SK-N-SH (cell line): ENCODE measurements around the gene EEF1G. TPM values are rescaled to one million over a fixed set of nuclear protein-coding genes. Genes with fewer than 3 reads are reported as not detected.
A peak's percentile ranks its signal among the peaks of the same experiment; 100 is the strongest.

Source experiments
- CTCF ChIA-PET: fragments of 300-600, 350-600 bp; formaldehyde crosslinking; extraction: SDS; loops from one replicate; lab custom pipeline; 2021; lab: Yijun Ruan, JAX
- POLR2A ChIA-PET: fragments of 350-600 bp; sonication (Branson Sonifier 250); formaldehyde crosslinking; extraction: SDS; loops from one replicate; lab custom pipeline; 2020; ENCODE audit warnings: antibody characterized with exemption, inconsistent platforms; lab: Yijun Ruan, JAX
- DNase-seq: peaks from one replicate; pipeline ENCODE4 v3.0.0; 2012
- H2AFZ ChIP-seq: fragments of 200-600 bp; sonication (generic); 2 replicates; pipeline ENCODE4 v1.8.1; 2016; ENCODE audit warnings: antibody characterized with exemption, mild to moderate bottlenecking, low read depth
- H3F3A ChIP-seq: fragments of 200-600 bp; sonication (generic); replicated peaks from 2 replicates; pipeline ENCODE3; 2016; ENCODE audit warnings: antibody characterized with exemption, mild to moderate bottlenecking; ENCODE audit not compliant: insufficient read depth
- H3K27ac ChIP-seq, 2 experiments: fragments of 200-500 bp in 1 of 2; fragments of 200-600 bp in 1 of 2; sonication (Bioruptor generic) in 1 of 2; sonication (generic), shearing (Covaris generic) in 1 of 2; 2 replicates each; pipeline versions ENCODE4 v1.5.1 to v1.6.1; 2014 to 2016; ENCODE audit warnings: low read depth in 2 of 2, inconsistent platforms in 1 of 2, low read length in 1 of 2, mild to moderate bottlenecking in 1 of 2, mixed read lengths in 1 of 2
- H3K27me3 ChIP-seq: fragments of 200-600 bp; sonication (generic), shearing (Covaris generic); 2 replicates; pipeline ENCODE4 v1.6.1; 2016; ENCODE audit warnings: mixed run types; ENCODE audit not compliant: insufficient read depth
- H3K36me3 ChIP-seq, 2 experiments: fragments of 200-500 bp in 1 of 2; fragments of 200-600 bp in 1 of 2; sonication (Bioruptor generic) in 1 of 2; sonication (generic) in 1 of 2; replicated peaks in 1 of 2; 2 replicates each; pipeline versions ENCODE3 to v1.5.1; 2014 to 2016; ENCODE audit warnings: low read length in 1 of 2, mild to moderate bottlenecking in 1 of 2; ENCODE audit not compliant: insufficient read depth in 2 of 2, control insufficient read depth in 1 of 2
- H3K4me1 ChIP-seq, 2 experiments: fragments of 200-500 bp in 1 of 2; fragments of 200-600 bp in 1 of 2; sonication (Bioruptor generic) in 1 of 2; sonication (generic), shearing (Covaris generic) in 1 of 2; 2 replicates each; pipeline versions ENCODE4 v1.5.1 to v1.6.1; 2014 to 2016; ENCODE audit warnings: low read depth in 1 of 2, low read length in 1 of 2, mixed run types in 1 of 2; ENCODE audit not compliant: insufficient read depth in 2 of 2, control insufficient read depth in 1 of 2
- H3K4me2 ChIP-seq: fragments of 200-600 bp; sonication (generic), shearing (Covaris generic); 2 replicates; pipeline ENCODE4 v1.6.1; 2017; ENCODE audit warnings: mixed run types
- H3K4me3 ChIP-seq, 2 experiments: fragments of 200-500 bp in 1 of 2; fragments of 200-600 bp in 1 of 2; sonication (Bioruptor generic) in 1 of 2; sonication (generic), shearing (Covaris generic) in 1 of 2; 2 replicates each; pipeline versions ENCODE4 v1.5.1 to v1.8.1; 2014 to 2016; ENCODE audit warnings: low read depth in 2 of 2, inconsistent platforms in 1 of 2, low read length in 1 of 2, mild to moderate bottlenecking in 1 of 2, mixed read lengths in 1 of 2, moderate library complexity in 1 of 2
- H3K79me2 ChIP-seq: fragments of 200-600 bp; sonication (generic); 2 replicates; pipeline ENCODE4 v1.8.1; 2017; ENCODE audit warnings: mild to moderate bottlenecking; ENCODE audit not compliant: insufficient read depth
- H3K9ac ChIP-seq: fragments of 200-600 bp; sonication (generic); 2 replicates; pipeline ENCODE4 v1.6.1; 2017; ENCODE audit warnings: mixed run types
- H3K9me2 ChIP-seq: fragments of 200-600 bp; sonication (generic); 2 replicates; pipeline ENCODE4 v1.6.1; 2017; ENCODE audit warnings: mixed run types
- H3K9me3 ChIP-seq: fragments of 200-600 bp; sonication (generic); 2 replicates; pipeline ENCODE4 v1.6.1; 2017; ENCODE audit warnings: mixed run types, mild to moderate bottlenecking, moderate library complexity
- H4K20me1 ChIP-seq: fragments of 200-600 bp; sonication (generic); 2 replicates; pipeline ENCODE4 v1.6.1; 2017; ENCODE audit warnings: mild to moderate bottlenecking, mixed run types; ENCODE audit not compliant: insufficient read depth
- EP300 ChIP-seq, 2 experiments: IDR thresholded peaks; 2 replicates each; pipeline versions ENCODE4 v1.4.0 to v1.6.1; 2012; ENCODE audit warnings: borderline replicate concordance in 1 of 2, low read depth in 1 of 2, low read length in 1 of 2
- EZH2phosphoT487 ChIP-seq: fragments of 200-600 bp; sonication (generic); IDR thresholded peaks from 2 replicates; pipeline ENCODE4 v1.6.1; 2017; ENCODE audit warnings: low read depth, mixed run types, mild to moderate bottlenecking, antibody characterized with exemption, moderate library complexity, borderline replicate concordance
- GABPA ChIP-seq: IDR thresholded peaks from 2 replicates; pipeline ENCODE4 v1.4.0; 2012; ENCODE audit warnings: low read depth, mild to moderate bottlenecking
- GATA2 ChIP-seq: sonication (generic); formaldehyde crosslinking; IDR thresholded peaks from 2 replicates; pipeline ENCODE4 v1.5.0; 2020; ENCODE audit warnings: mild to moderate bottlenecking, missing genetic modification reagents
- JUND ChIP-seq: IDR thresholded peaks from 2 replicates; pipeline ENCODE4 v1.4.0; 2012
- MEF2A ChIP-seq: IDR thresholded peaks from 2 replicates; pipeline ENCODE4 v1.4.0; 2012; ENCODE audit warnings: low read depth, borderline replicate concordance
- MXI1 ChIP-seq: IDR thresholded peaks from 2 replicates; pipeline ENCODE4 v1.6.1; 2012; ENCODE audit warnings: mild to moderate bottlenecking, low read depth, low read length, improper control_type of control experiment
- NRF1 ChIP-seq: IDR thresholded peaks from 2 replicates; pipeline ENCODE4 v1.6.1; 2012; ENCODE audit warnings: low read depth, mild to moderate bottlenecking, low read length
- POLR2AphosphoS5 ChIP-seq: IDR thresholded peaks from 2 replicates; pipeline ENCODE4 v1.6.1; 2012; ENCODE audit warnings: low read depth, low read length
- RCOR1 ChIP-seq: fragments of 150-350 bp; IDR thresholded peaks from 2 replicates; pipeline ENCODE4 v1.6.1; 2017; ENCODE audit warnings: antibody characterized with exemption, low read length
- RXRA ChIP-seq: IDR thresholded peaks from 2 replicates; pipeline ENCODE4 v1.4.0; 2012; ENCODE audit warnings: low read depth, mild to moderate bottlenecking, borderline replicate concordance
- SMC3 ChIP-seq: IDR thresholded peaks from 2 replicates; pipeline ENCODE4 v1.6.1; 2012; ENCODE audit warnings: low read depth, low read length, improper control_type of control experiment
- TEAD4 ChIP-seq: IDR thresholded peaks from 2 replicates; pipeline ENCODE4 v1.4.0; 2012; ENCODE audit warnings: mild to moderate bottlenecking, borderline replicate concordance; ENCODE audit not compliant: insufficient read depth
- WGBS: methylation state at CpG from one replicate; pipeline ENCODE4 v1.1.6; 2017; ENCODE audit warnings: low lambda C conversion rate; 5-methylcytosine and 5-hydroxymethylcytosine counted together
- polyA plus RNA-seq, 3 experiments: library from polyadenylated mRNA; depleted of rRNA; stranded (reverse); fragments of >200 nt; gene quantifications; 2 replicates each; pipeline ENCODE4 v1.2.3, GENCODE V29; 2012
- TF ChIP-seq, protein P1 (sequence below): IDR thresholded peaks from 2 replicates; pipeline ENCODE4; 2012
- TF ChIP-seq, protein P2 (sequence below): fragments of 150-350 bp; IDR thresholded peaks from 2 replicates; pipeline ENCODE4 v1.6.1; 2017; ENCODE audit warnings: antibody characterized with exemption, low read length, low read depth, borderline replicate concordance
- TF ChIP-seq, protein P3 (sequence below): IDR thresholded peaks from 2 replicates; pipeline ENCODE4 v1.4.0; 2012; ENCODE audit warnings: low read depth, borderline replicate concordance
- TF ChIP-seq, protein P4 (sequence below): IDR thresholded peaks from 2 replicates; pipeline ENCODE4 v1.4.0; 2012; ENCODE audit warnings: low read depth, borderline replicate concordance

EEF1G gene
- polyA plus RNA-seq, 1 of the 3 experiments (the other 2 are of a cell fraction) = 1,853 TPM

DNA sequence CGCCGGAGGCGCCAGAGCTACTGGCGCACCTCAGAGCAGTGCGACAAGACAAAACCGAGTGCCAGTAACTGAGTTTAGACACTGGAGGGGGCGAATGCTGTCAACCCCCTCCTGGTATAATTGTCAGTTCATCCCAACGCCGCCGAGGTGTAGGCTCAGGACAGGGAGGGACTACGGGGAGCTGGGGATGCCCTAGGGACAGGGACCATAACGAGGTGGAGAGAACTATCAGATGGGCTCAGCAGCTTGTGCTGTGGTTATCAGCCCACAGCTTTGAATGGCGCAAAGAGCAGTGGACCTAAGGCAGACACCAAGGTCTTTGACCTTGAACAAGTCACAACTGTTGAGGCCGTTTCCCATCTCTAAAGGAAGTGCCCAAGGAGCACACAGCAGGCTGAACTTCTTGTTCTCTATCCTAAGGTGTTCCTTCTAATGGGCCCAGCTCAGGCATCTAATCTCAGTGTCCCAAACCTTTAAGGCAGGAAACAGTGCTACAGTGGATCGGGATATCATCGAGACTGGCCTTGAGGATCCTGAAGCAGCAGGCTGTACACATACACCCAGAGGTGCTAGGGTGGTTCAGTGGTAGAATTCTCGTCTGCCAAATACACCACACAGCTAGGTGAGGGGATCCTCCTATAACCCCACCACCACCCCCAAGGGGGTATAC is 18.6 kb upstream of the EEF1G start:
- Histone ChIP-seq H3K27ac (peak overlapping the region; percentile 80 to 94), H3K79me2 (peaks cover 40% of the 10 kb centered on the region), H3K4me1 (peaks cover 13 to 17% of the 10 kb centered on the region in 2 experiments; a peak in 3 of 4 replicates), H3K4me2 (peak overlapping the region; percentile 88), H3K36me3 (peaks cover 41 to 47% of the 10 kb centered on the region in 2 experiments), H3K27me3 (no peaks in the 10 kb centered on the region), H3F3A (peaks cover 46% of the 10 kb centered on the region), H3K9ac (peak overlapping the region; percentile 56; the same call in 1 of the 2 replicates), H4K20me1 (no peaks in the 10 kb centered on the region)
- DNase-seq = no peak
- TF ChIP-seq POLR2AphosphoS5 (no peak), GATA2 (no peak), GABPA (no peak), RXRA (no peak), MEF2A (no peak), EZH2phosphoT487 (no peak), EP300 (IDR thresholded peaks at IDR 0.05; ENCODE audit: borderline replicate concordance in 1 of 2, low read depth in 1 of 2, low read length in 1 of 2) (no peak), SMC3 (0 out of 2 replicates have a peak, but pooled peaks have one; percentile 5)
- TF ChIP-seq, protein P1, sequence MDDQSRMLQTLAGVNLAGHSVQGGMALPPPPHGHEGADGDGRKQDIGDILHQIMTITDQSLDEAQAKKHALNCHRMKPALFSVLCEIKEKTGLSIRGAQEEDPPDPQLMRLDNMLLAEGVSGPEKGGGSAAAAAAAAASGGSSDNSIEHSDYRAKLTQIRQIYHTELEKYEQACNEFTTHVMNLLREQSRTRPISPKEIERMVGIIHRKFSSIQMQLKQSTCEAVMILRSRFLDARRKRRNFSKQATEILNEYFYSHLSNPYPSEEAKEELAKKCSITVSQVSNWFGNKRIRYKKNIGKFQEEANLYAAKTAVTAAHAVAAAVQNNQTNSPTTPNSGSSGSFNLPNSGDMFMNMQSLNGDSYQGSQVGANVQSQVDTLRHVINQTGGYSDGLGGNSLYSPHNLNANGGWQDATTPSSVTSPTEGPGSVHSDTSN = no peak
- TF ChIP-seq, all 33 proteins: peak for 1
- Histone ChIP-seq H3K9me3 (no peaks in the 10 kb centered on the region), H3K4me3 (peak overlapping the region; percentile 61 to 78), H3K9me2 (no peaks in the 10 kb centered on the region), H2AFZ (peak overlapping the region; percentile 52; the same call in 1 of the 2 replicates)
- CTCF ChIA-PET = interaction anchor here (0.6 to 6.2 kb wide), 19 partner anchors 9 to 213 kb away, joined by 3 to 69 read pairs (median 4); partner anchors contain the start of genes B3GAT3, C11orf98, CSKMT and EML3
- WGBS = 26% methylated on average over 17 of the region's 17 CpGs
- POLR2A ChIA-PET = interaction anchor here (0.5 to 2.8 kb wide), 37 partner anchors 10 to 248 kb away, joined by 3 to 59 read pairs (median 6); partner anchors contain the start of genes AHNAK, B3GAT3, C11orf98 and CSKMT

DNA sequence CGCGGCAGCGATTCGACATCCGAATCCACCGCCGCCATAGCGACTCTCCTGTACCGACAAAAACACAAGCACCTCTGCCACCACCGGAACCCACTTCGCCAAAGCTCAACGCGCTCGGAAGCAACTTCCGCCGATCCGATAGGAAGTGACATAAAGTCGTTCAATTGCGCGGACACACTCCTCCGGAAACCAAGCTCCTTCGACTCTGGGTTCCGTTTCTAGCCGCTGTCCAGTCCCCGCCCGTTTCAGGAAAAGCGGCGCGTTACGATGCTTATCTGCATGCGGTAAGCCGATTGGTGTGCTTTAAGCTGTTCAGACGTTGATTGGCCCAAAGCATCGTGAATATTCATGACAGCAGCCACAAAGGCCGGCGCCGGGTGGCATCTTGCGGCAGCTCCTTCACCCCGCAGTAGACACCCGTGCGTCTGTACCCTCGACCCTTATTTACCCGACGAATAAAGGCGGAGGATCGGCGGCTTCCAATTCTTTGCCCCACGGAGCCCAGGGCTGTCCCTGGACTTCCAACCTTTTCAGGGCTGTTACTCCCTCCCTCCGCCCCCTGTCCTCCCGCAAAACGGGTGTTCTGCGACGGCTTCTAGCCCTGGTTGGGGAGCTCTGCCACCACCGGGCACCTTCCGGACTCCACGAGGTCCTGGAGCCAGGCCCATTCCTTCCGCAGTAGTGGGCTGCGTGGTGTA is 17.9 kb upstream of the EEF1G start, which contains the start of gene TUT1:
Gene TUT1 (minus strand): TSS at position 76 of the 698 bp plus-strand sequence. CDS start 38 bp downstream, at position 38.
- Histone ChIP-seq H3K4me2 (peak within 1 kb of the TSS; percentile 88), H2AFZ (peak within 1 kb of the TSS; percentile 61), H3K27me3 (no peaks in the 10 kb centered on the region), H3K4me3 (peak within 1 kb of the TSS; percentile 77 to 78), H4K20me1 (no peaks in the 10 kb centered on the region), H3K9ac (peak within 1 kb of the TSS; percentile 82), H3K9me2 (no peaks in the 10 kb centered on the region), H3K36me3 (peaks cover 35 to 43% of the 10 kb centered on the region in 2 experiments), H3F3A (peaks cover 41% of the 10 kb centered on the region), H3K9me3 (no peaks in the 10 kb centered on the region), H3K4me1 (peaks cover 13 to 17% of the 10 kb centered on the region in 2 experiments; a peak in 3 of 4 replicates), H3K27ac (peak within 1 kb of the TSS; percentile 86 to 94), H3K79me2 (peaks cover 33% of the 10 kb centered on the region)
- CTCF ChIA-PET = interaction anchor here (0.6 to 6.2 kb wide), 20 partner anchors 10 to 212 kb away, joined by 3 to 69 read pairs (median 4); partner anchors contain the start of genes B3GAT3, C11orf98, CSKMT and EML3
- peak; percentile 83 for DNase-seq
- 1% methylated on average over 38 of the region's 58 CpGs for WGBS
- POLR2A ChIA-PET = interaction anchor here (0.5 to 2.8 kb wide), 41 partner anchors 9 to 254 kb away, joined by 3 to 59 read pairs (median 5); partner anchors contain the start of genes AHNAK, ASRGL1, B3GAT3 and C11orf98
- TF ChIP-seq RCOR1 (peak; percentile 74; the same call in 1 of the 2 replicates), MXI1 (peak; percentile 61; the same call in 1 of the 2 replicates), JUND (no peak), NRF1 (no peak), TEAD4 (0 out of 2 replicates have a peak, but pooled peaks have one; percentile 3), RXRA (no peak)
- TF ChIP-seq, protein P2, sequence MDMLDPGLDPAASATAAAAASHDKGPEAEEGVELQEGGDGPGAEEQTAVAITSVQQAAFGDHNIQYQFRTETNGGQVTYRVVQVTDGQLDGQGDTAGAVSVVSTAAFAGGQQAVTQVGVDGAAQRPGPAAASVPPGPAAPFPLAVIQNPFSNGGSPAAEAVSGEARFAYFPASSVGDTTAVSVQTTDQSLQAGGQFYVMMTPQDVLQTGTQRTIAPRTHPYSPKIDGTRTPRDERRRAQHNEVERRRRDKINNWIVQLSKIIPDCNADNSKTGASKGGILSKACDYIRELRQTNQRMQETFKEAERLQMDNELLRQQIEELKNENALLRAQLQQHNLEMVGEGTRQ = no peak
- TF ChIP-seq, protein P3, sequence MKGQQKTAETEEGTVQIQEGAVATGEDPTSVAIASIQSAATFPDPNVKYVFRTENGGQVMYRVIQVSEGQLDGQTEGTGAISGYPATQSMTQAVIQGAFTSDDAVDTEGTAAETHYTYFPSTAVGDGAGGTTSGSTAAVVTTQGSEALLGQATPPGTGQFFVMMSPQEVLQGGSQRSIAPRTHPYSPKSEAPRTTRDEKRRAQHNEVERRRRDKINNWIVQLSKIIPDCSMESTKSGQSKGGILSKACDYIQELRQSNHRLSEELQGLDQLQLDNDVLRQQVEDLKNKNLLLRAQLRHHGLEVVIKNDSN = 0 out of 2 replicates have a peak, but pooled peaks have one; percentile 32
- TF ChIP-seq, protein P4, sequence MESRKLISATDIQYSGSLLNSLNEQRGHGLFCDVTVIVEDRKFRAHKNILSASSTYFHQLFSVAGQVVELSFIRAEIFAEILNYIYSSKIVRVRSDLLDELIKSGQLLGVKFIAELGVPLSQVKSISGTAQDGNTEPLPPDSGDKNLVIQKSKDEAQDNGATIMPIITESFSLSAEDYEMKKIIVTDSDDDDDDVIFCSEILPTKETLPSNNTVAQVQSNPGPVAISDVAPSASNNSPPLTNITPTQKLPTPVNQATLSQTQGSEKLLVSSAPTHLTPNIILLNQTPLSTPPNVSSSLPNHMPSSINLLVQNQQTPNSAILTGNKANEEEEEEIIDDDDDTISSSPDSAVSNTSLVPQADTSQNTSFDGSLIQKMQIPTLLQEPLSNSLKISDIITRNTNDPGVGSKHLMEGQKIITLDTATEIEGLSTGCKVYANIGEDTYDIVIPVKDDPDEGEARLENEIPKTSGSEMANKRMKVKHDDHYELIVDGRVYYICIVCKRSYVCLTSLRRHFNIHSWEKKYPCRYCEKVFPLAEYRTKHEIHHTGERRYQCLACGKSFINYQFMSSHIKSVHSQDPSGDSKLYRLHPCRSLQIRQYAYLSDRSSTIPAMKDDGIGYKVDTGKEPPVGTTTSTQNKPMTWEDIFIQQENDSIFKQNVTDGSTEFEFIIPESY = 0 out of 2 replicates have a peak, but pooled peaks have one; percentile 50
